Gastroesophageal sphincter (tissue), 3 donors: Measurements from ENCODE around the gene NLGN1.

Experiments used
- CTCF ChIP-seq, 4 experiments: fragments of 200-600 bp in 2 of 4; fragments of 450-650 bp in 2 of 4; sonication (generic) in 1 of 4; IDR thresholded peaks; one replicate each; pipeline ENCODE4 v1.5.1; 2017 to 2019; ENCODE audit warnings: antibody characterized with exemption in 4 of 4, mild to moderate bottlenecking in 2 of 4, moderate library complexity in 2 of 4
- EP300 ChIP-seq: sonication (generic); formaldehyde crosslinking; IDR thresholded peaks from one replicate; pipeline ENCODE4 v1.6.1; 2017; ENCODE audit warnings: antibody characterized with exemption, mild to moderate bottlenecking
- POLR2A ChIP-seq, 2 donors: fragments of 450-650 bp; IDR thresholded peaks; one replicate each; pipeline ENCODE4 v1.6.1; 2017; ENCODE audit warnings: antibody characterized with exemption in 2 of 2, mild to moderate bottlenecking in 2 of 2, moderate library complexity in 1 of 2
- POLR2AphosphoS5 ChIP-seq: sonication (generic); formaldehyde crosslinking; IDR thresholded peaks from one replicate; pipeline ENCODE4 v1.6.1; 2017; ENCODE audit warnings: antibody characterized with exemption

DNA sequence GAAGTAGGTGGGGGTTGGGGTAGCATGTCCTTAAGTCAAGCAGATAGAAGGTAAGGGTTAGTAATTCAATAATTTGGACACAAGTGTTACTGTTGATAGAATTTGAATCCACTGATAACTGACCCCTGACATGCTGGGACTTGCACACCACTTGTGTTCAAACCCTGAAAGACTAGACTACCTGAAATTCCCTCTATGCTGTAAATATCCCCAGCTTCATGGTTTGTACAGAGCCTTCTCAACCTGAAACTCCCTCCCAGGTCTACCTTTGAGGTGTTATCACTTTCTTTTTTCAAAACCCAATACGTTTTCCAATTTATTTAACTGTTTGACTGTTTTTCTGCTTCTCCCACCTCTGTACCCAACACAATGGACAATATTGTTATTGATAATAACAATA is 459.6 kb downstream of the NLGN1 start:
- TF ChIP-seq EP300 = no peak
- TF ChIP-seq POLR2AphosphoS5 = no peak
- no peak for TF ChIP-seq CTCF (IDR thresholded peaks at IDR 0.05)
- TF ChIP-seq POLR2A (IDR thresholded peaks at IDR 0.05) = no peak
